Muscle layer of duodenum (tissue), 2 donors: ENCODE measurements around the gene PPIL6.
"Not testable (repeated sequence)": the region's sequence is repeated elsewhere in the genome, so short reads cannot be mapped to it uniquely, and the experiment has no call there.

Experiments used
- H3K27ac ChIP-seq: one replicate; pipeline ENCODE4 v1.7.0; 2013; ENCODE audit warnings: mild to moderate bottlenecking, low read length
- H3K27me3 ChIP-seq: one replicate; pipeline ENCODE4 v1.7.0; 2013; ENCODE audit warnings: low read depth, mild to moderate bottlenecking, control low read depth, low read length
- H3K36me3 ChIP-seq, 2 donors: one replicate each; pipeline ENCODE4 v1.7.0; 2013; ENCODE audit warnings: low read length in 2 of 2, control low read depth in 1 of 2, mild to moderate bottlenecking in 1 of 2; ENCODE audit not compliant: insufficient read depth in 2 of 2, control insufficient read depth in 1 of 2
- H3K4me1 ChIP-seq, 2 donors: one replicate each; pipeline ENCODE4 v1.7.0; 2013; ENCODE audit warnings: low read length in 2 of 2, mild to moderate bottlenecking in 2 of 2, control low read depth in 1 of 2, moderate library complexity in 1 of 2; ENCODE audit not compliant: insufficient read depth in 2 of 2, control insufficient read depth in 1 of 2
- H3K4me3 ChIP-seq, 2 donors: one replicate each; pipeline ENCODE4 v1.7.0; 2013; ENCODE audit warnings: low read length in 2 of 2, low read depth in 1 of 2, mild to moderate bottlenecking in 1 of 2
- H3K9me3 ChIP-seq, 2 donors: one replicate each; pipeline ENCODE4 v1.7.0; 2013; ENCODE audit warnings: low read length in 2 of 2, control low read depth in 1 of 2, mild to moderate bottlenecking in 1 of 2; ENCODE audit not compliant: control insufficient read depth in 1 of 2
- donor health status: healthy.

Gene PPIL6

DNA sequence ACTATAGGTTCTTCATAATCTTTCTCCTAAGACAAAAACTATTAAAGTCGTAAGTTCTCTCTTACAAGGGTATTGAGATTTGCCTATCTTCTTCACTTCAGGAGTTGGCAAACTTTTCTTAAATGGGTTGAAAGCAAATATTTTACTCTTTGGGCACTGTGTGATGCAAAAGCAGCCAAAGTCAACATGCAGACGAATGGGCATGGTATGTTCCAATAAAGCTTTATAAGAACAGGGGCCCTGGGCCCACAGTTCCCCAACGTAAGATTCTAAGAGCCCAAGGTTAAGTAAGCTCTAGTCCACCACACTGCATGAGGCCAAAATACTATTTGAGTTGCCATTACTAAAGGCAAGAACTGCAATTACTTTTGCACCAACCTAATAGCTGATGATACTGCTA, 69.6 kb downstream of the PPIL6 start:
- H3K9me3 ChIP-seq, result no peaks in the 10 kb centered on the region
- no peak overlapping the region for H3K27ac ChIP-seq
- H3K4me1 ChIP-seq, result no peaks in the 10 kb centered on the region
- no peaks in the 10 kb centered on the region for H3K27me3 ChIP-seq
- peaks cover 63 to 74% of the 10 kb centered on the region in 2 donors for H3K36me3 ChIP-seq
- H3K4me3 ChIP-seq, result no peak overlapping the region

DNA sequence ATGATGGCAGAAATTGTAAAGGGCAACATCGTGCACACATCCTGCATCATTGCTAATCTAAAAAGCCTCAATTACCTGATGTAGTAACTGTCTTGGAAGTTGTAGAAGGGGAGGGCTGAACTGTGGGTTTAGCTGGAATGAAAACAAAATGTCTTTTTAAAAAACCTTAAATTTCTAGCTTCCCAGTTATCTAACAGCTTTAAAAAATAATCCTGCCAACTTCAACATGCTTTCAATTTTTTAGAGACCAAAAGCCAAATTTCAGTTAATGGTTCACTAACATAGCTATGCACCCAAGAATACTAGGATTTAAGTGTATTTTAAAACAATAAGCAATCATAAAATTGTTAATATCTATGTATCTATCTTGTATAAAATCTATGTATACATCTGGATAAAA, 70.1 kb downstream of the PPIL6 start:
- H3K36me3 ChIP-seq, result peaks cover 59 to 75% of the 10 kb centered on the region in 2 donors

GRCh38 chr6:109369728-109370127, 70.7 kb downstream of the PPIL6 start:
- Histone ChIP-seq H3K27ac (no peak overlapping the region), H3K27me3 (no peaks in the 10 kb centered on the region), H3K4me1 (no peaks in the 10 kb centered on the region), H3K4me3 (no peak overlapping the region), H3K36me3 (peaks cover 53 to 70% of the 10 kb centered on the region in 2 donors), H3K9me3 (no peaks in the 10 kb centered on the region)

More for the DNA sequence above, 70.1 kb downstream of the PPIL6 start:
- Histone ChIP-seq H3K9me3 (no peaks in the 10 kb centered on the region), H3K27me3 (no peaks in the 10 kb centered on the region), H3K4me3 (no peak overlapping the region), H3K4me1 (no peaks in the 10 kb centered on the region), H3K27ac (no peak overlapping the region)

- H3K27ac ChIP-seq, H3K9me3 ChIP-seq, H3K27me3 ChIP-seq, H3K4me1 ChIP-seq, H3K4me3 ChIP-seq: not testable (repeated sequence)
- H3K36me3 ChIP-seq, result peaks cover 40 to 45% of the 10 kb centered on the region in 2 donors
Observed at GRCh38 chr6:109364382-109365078, 75.9 kb downstream of the PPIL6 start.

GRCh38 chr6:109363753-109364152, 76.7 kb downstream of the PPIL6 start:
- no peaks in the 10 kb centered on the region for H3K4me1 ChIP-seq
- no peaks in the 10 kb centered on the region for H3K9me3 ChIP-seq
- H3K4me3 ChIP-seq, result no peak overlapping the region
- peaks cover 43 to 45% of the 10 kb centered on the region in 2 donors for H3K36me3 ChIP-seq
- H3K27me3 ChIP-seq, result no peaks in the 10 kb centered on the region
- H3K27ac ChIP-seq, result no peak overlapping the region

DNA sequence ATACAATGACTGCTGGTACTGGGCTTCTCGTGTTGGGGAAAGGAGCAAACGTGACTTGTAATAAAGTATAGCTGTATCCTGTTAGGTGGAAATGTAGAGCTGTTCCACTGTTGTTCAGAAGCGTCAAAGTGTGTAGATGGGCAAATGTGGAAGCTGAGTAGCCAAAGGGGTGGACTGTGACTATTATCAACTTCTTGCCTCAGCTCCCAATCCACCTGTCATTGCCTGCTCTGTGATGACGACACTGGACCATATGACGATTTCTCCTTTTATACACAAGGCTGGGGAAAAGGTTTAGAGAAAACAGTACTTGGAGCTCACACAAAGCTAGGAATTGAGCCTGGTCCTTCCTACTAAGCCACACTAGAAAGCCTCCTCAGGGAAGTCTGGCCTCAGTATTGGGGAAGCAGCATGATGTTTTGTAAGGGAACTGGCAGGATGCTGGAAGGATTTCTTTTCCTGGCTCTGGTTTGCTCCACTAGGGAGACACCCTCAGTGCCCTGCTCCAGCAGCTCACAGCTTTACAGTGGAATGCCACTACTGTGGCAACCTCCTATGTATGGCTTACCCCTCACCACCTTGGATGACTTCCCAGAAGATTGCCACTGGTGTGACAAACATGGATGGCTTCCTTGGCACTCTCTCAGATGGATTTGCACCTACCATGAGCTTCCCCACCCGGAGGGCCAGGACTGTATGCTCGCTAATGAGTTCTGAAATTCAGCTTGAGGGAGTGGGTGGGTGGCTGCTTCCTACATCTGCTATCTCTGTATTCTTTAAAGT, 78.1 kb downstream of the PPIL6 start:
- Histone ChIP-seq H3K4me3 (no peak overlapping the region), H3K9me3 (no peaks in the 10 kb centered on the region), H3K27ac (no peak overlapping the region), H3K36me3 (peaks cover 32 to 43% of the 10 kb centered on the region in 2 donors), H3K27me3 (no peaks in the 10 kb centered on the region), H3K4me1 (no peaks in the 10 kb centered on the region)

DNA sequence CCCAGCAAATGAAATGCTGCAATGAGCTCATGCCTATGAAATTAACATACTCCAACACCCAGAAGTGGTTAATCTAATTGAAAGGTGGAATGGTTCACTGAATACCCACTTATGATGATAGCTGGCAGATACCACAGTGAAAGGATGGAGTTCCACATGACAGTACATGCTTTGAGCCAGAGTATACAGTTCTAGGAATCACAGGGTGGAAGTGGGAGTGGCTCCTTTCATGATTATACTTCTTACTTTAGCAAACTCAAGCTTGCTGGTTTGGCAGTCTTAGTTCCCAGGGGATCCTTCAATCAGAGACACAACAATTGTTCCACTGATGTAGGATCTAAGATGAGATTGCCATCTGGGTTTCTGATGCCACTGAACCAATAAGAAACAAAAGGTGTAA, 79.6 kb downstream of the PPIL6 start:
- H3K27ac ChIP-seq, result no peak overlapping the region
- peaks cover 0 to 2% of the 10 kb centered on the region in 2 donors for H3K9me3 ChIP-seq
- no peaks in the 10 kb centered on the region for H3K27me3 ChIP-seq
- H3K4me1 ChIP-seq, result no peaks in the 10 kb centered on the region
- peaks cover 19 to 53% of the 10 kb centered on the region in 2 donors for H3K36me3 ChIP-seq
- no peak overlapping the region for H3K4me3 ChIP-seq

GRCh38 chr6:109360281-109360680, 80.1 kb downstream of the PPIL6 start:
- H3K4me3 ChIP-seq, result no peak overlapping the region
- H3K27ac ChIP-seq, result no peak overlapping the region
- no peaks in the 10 kb centered on the region for H3K27me3 ChIP-seq
- H3K9me3 ChIP-seq, result peaks cover 0 to 2% of the 10 kb centered on the region in 2 donors
- no peaks in the 10 kb centered on the region for H3K4me1 ChIP-seq
- H3K36me3 ChIP-seq, result peaks cover 21 to 56% of the 10 kb centered on the region in 2 donors

GRCh38 chr6:109359248-109359647, 81.2 kb downstream of the PPIL6 start:
- H3K4me3 ChIP-seq, result no peak overlapping the region
- H3K9me3 ChIP-seq, result peaks cover 0 to 2% of the 10 kb centered on the region in 2 donors
- H3K27ac ChIP-seq, result no peak overlapping the region
- H3K36me3 ChIP-seq, result peaks cover 21 to 56% of the 10 kb centered on the region in 2 donors
- no peaks in the 10 kb centered on the region for H3K4me1 ChIP-seq
- H3K27me3 ChIP-seq, result no peaks in the 10 kb centered on the region

DNA sequence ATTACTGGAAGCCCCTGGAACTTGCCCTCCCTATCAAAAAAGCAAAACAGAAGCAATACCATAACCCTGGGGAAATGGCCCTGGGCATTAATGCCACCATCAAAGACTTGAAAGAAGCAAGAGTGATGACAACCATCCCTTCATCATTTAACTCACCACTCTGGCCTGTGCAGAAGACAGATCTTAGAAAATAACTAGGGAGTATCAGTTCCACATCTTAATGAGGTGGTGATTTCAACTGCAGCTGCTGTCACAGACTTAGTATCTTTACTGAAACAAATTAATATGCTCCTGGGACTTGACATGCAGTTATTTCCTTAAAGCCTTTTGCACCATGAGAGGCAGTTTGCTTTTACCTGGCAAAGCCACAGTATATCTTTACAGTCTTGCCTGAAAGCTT, 82.2 kb downstream of the PPIL6 start:
- H3K4me1 ChIP-seq, result no peaks in the 10 kb centered on the region
- H3K9me3 ChIP-seq, result peaks cover 0 to 2% of the 10 kb centered on the region in 2 donors
- H3K27ac ChIP-seq, result no peak overlapping the region
- H3K36me3 ChIP-seq, result peaks cover 17 to 56% of the 10 kb centered on the region in 2 donors
- no peaks in the 10 kb centered on the region for H3K27me3 ChIP-seq
- no peak overlapping the region for H3K4me3 ChIP-seq

GRCh38 chr6:109356237-109356636, 84.2 kb downstream of the PPIL6 start:
- peaks cover 8 to 43% of the 10 kb centered on the region in 2 donors for H3K36me3 ChIP-seq
- H3K27me3 ChIP-seq, result no peaks in the 10 kb centered on the region
- H3K4me3 ChIP-seq, result no peak overlapping the region
- peaks cover 0 to 2% of the 10 kb centered on the region in 2 donors for H3K9me3 ChIP-seq
- H3K27ac ChIP-seq, result no peak overlapping the region
- H3K4me1 ChIP-seq, result peaks cover 0 to 8% of the 10 kb centered on the region in 2 donors
